Activated T-cell treated with anti-CD3 and anti-CD28 coated beads, Interleukin-2, amount 50 U/mL, for 4 hours (primary cell): Measurements from ENCODE around the gene ARSD. TPM values are rescaled to one million over a fixed set of nuclear protein-coding genes. Genes with fewer than 3 reads are reported as not detected.
"Not testable (repeated sequence)": the region's sequence is repeated elsewhere in the genome, so short reads cannot be mapped to it uniquely, and the experiment has no call there.

Source experiments
- ATAC-seq, 2 donors: fragments of 200-7000 bp; cut with Tn5 transposase; one replicate each; pipeline ENCODE4 v1.10.0; 2021
- DNase-seq: peaks from one replicate; pipeline ENCODE4 v3.0.0-alpha.2; 2020
- H3K27me3 Mint-ChIP-seq: one replicate; pipeline ENCODE4 v1.8.0; 2021; ENCODE audit warnings: low read depth, mixed read lengths
- H3K36me3 Mint-ChIP-seq: one replicate; pipeline ENCODE4 v1.8.0; 2022; ENCODE audit warnings: mixed read lengths; ENCODE audit not compliant: insufficient read depth
- H3K4me1 Mint-ChIP-seq: one replicate; pipeline ENCODE4 v1.8.0; 2021; ENCODE audit warnings: low read depth, mixed read lengths
- H3K4me3 Mint-ChIP-seq: one replicate; pipeline ENCODE4 v1.8.0; 2021; ENCODE audit warnings: mild to moderate bottlenecking, moderate library complexity, mixed read lengths
- H3K9me3 Mint-ChIP-seq: one replicate; pipeline ENCODE4 v1.8.0; 2021; ENCODE audit warnings: mixed read lengths
- total RNA-seq, 3 donors: library from RNA; stranded (reverse); gene quantifications; one replicate each; pipeline ENCODE4 v1.2.1, GENCODE V29; 2021

ARSD gene
- total RNA-seq, 3 donors from 2014 or later, result 0.61 to 1.0 (median 0.73) TPM

GRCh38 chrX:2921193-2921592 lies 7.9 kb downstream of the ARSD start:
- Mint-ChIP-seq H3K27me3 (no peaks in the 10 kb centered on the region), H3K9me3 (peaks cover 4% of the 10 kb centered on the region), H3K4me1 (no peaks in the 10 kb centered on the region), H3K36me3 (no peaks in the 10 kb centered on the region), H3K4me3 (no peak overlapping the region)
- DNase-seq, result no peak
- no peak for ATAC-seq

DNA sequence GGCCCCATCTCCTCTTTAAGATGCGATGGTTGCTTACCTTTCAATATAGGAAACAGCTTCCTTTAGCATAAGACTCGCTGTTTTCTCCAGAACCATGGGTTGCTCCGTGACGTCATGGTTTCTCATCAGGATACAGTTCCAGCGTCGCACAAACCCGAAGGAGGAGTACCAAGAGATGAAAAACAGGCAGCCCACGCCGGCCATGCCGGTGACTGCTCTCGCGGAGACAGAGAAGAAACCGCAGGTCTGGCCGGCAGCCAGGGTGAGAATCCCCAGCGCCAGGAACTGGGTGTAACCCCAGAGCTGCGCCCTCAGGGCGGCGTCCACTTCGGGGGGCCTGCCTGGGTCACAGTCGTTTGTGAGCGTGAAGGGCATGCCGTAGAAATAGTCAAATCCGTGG lies 11.4 kb downstream of the ARSD start:
- peaks cover 4% of the 10 kb centered on the region for H3K9me3 Mint-ChIP-seq

GRCh38 chrX:2913118-2913517 lies 16.0 kb downstream of the ARSD start:
- ATAC-seq (no peak), DNase-seq (no peak)
- Mint-ChIP-seq H3K9me3 (peaks cover 4% of the 10 kb centered on the region), H3K4me1 (no peaks in the 10 kb centered on the region), H3K36me3 (no peaks in the 10 kb centered on the region), H3K27me3 (no peaks in the 10 kb centered on the region), H3K4me3 (no peak overlapping the region)

More for the DNA sequence above, 11.4 kb downstream of the ARSD start:
- no peaks in the 10 kb centered on the region for H3K36me3 Mint-ChIP-seq
- ATAC-seq (no peak), DNase-seq (no peak)
- H3K4me1 Mint-ChIP-seq, result no peaks in the 10 kb centered on the region
- no peak overlapping the region for H3K4me3 Mint-ChIP-seq
- H3K27me3 Mint-ChIP-seq, result no peaks in the 10 kb centered on the region

- Mint-ChIP-seq H3K36me3 (no peaks in the 10 kb centered on the region), H3K27me3 (no peaks in the 10 kb centered on the region), H3K9me3 (peaks cover 4% of the 10 kb centered on the region), H3K4me1 (no peaks in the 10 kb centered on the region), H3K4me3 (no peak overlapping the region)
- DNase-seq (no peak), ATAC-seq (no peak)
Observed at GRCh38 chrX:2910109-2910508, 19.0 kb downstream of the ARSD start.

- DNase-seq, result no peak
- Mint-ChIP-seq H3K27me3 (no peaks in the 10 kb centered on the region), H3K4me1 (no peaks in the 10 kb centered on the region), H3K9me3 (peaks cover 4% of the 10 kb centered on the region), H3K36me3 (no peaks in the 10 kb centered on the region), H3K4me3 (no peak overlapping the region)
- ATAC-seq, result no peak
Observed at GRCh38 chrX:2908125-2908685, 20.9 kb downstream of the ARSD start.

GRCh38 chrX:2907295-2907694 lies 21.8 kb downstream of the ARSD start:
- ATAC-seq (no peak), DNase-seq (no peak)
- no peak overlapping the region for H3K4me3 Mint-ChIP-seq
- H3K9me3 Mint-ChIP-seq, result peaks cover 8% of the 10 kb centered on the region
- no peaks in the 10 kb centered on the region for H3K4me1 Mint-ChIP-seq
- H3K27me3 Mint-ChIP-seq, result no peaks in the 10 kb centered on the region
- H3K36me3 Mint-ChIP-seq, result no peaks in the 10 kb centered on the region

DNA sequence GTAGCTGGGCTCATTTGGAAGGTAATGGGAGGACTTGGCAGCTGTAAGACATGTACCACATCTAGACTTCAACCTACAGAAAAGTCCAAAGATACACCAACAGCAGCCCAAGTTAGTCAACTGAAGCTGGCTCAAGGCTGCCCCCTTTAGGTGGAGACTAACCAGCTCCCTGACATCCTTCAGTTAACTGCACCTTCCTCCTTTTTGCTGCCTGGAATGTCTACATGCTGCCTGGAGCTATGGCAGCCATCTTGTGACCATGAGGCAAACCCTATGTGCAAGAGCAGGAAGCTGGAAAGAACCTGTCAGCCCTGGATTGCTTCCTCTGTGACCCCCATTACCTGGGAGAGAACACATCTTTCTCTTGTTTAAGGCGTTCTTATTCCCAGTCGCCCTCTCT lies 25.8 kb downstream of the ARSD start:
- H3K27me3 Mint-ChIP-seq, result no peaks in the 10 kb centered on the region
- H3K4me3 Mint-ChIP-seq, result no peak overlapping the region
- H3K4me1 Mint-ChIP-seq, result peaks cover 3% of the 10 kb centered on the region
- H3K36me3 Mint-ChIP-seq, result no peaks in the 10 kb centered on the region
- DNase-seq (no peak), ATAC-seq (no peak)
- H3K9me3 Mint-ChIP-seq, result peaks cover 8% of the 10 kb centered on the region

DNA sequence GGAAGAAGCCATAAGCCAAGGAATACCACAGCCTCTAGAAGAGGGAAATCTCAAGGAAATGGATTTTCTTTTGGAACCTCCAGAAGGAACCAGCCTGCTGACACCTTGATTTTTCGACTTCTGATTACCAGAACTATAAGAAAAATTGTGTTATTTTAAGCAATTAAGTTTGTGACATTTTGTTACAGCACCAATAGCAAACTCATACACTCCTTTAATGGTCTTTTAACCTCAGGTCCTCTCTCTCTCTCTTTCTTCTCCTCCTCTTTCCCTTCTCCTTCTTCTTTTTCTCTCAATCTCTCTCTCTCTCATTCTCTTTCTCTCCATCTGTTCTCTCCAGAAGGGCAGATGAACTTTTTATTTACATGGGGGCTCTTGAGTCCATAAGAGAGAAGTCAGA lies 26.3 kb downstream of the ARSD start:
- no peak for ATAC-seq
- no peaks in the 10 kb centered on the region for H3K27me3 Mint-ChIP-seq
- DNase-seq, result no peak
- no peaks in the 10 kb centered on the region for H3K36me3 Mint-ChIP-seq
- peaks cover 4% of the 10 kb centered on the region for H3K9me3 Mint-ChIP-seq
- no peak overlapping the region for H3K4me3 Mint-ChIP-seq
- H3K4me1 Mint-ChIP-seq, result peaks cover 4% of the 10 kb centered on the region

GRCh38 chrX:2901367-2902036 lies 27.6 kb downstream of the ARSD start:
- ATAC-seq (no peak), DNase-seq (no peak)
- H3K9me3 Mint-ChIP-seq, result peaks cover 3% of the 10 kb centered on the region
- H3K36me3 Mint-ChIP-seq, result no peaks in the 10 kb centered on the region
- H3K4me1 Mint-ChIP-seq, result peaks cover 5% of the 10 kb centered on the region
- H3K27me3 Mint-ChIP-seq, result no peaks in the 10 kb centered on the region
- no peak overlapping the region for H3K4me3 Mint-ChIP-seq

DNA sequence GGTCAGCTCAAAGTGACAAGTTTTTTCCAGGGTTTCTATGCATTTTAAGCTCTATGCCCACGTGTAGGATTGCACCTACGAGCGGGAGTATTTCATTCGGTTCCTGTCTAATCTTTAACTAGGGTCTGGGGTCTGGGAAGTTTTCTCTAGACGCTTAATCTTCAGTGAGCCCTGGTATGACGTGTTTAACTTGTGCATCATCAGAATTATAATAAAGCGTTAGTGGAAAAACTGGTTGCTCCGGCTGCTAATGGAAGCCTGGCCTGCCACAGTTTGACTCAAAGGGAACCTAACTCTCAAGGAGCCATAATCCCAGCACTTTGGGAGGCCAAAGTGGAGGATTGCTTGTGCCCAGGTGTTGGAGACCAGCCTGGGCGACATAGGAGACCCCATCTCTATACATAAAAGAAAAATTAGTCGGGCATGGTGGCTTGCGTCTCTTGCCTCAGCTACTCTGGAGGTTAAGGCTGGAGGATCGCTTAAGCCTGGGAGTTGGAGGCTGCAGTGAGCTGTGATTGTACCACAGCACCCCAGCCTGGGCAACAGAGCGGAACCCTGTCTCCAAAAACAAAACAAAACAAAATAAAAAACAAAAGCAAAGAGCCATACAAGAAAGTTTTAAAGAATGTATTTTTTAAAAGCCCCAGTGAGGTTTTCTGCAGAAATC lies 30.2 kb downstream of the ARSD start:
- H3K9me3 Mint-ChIP-seq, result peaks cover 3% of the 10 kb centered on the region
- H3K36me3 Mint-ChIP-seq, result no peaks in the 10 kb centered on the region
- H3K27me3 Mint-ChIP-seq, result no peaks in the 10 kb centered on the region
- no peak overlapping the region for H3K4me3 Mint-ChIP-seq
- H3K4me1 Mint-ChIP-seq, result peaks cover 5% of the 10 kb centered on the region
- ATAC-seq (no peak), DNase-seq (no peak)

- peak overlapping the region; percentile 16 for H3K4me3 Mint-ChIP-seq
- not testable (repeated sequence) for H3K36me3 Mint-ChIP-seq, H3K27me3 Mint-ChIP-seq, H3K4me1 Mint-ChIP-seq, DNase-seq, H3K9me3 Mint-ChIP-seq
- peak; percentile 10 to 32 for ATAC-seq
Observed at GRCh38 chrX:2897690-2898623, 31.2 kb downstream of the ARSD start.

DNA sequence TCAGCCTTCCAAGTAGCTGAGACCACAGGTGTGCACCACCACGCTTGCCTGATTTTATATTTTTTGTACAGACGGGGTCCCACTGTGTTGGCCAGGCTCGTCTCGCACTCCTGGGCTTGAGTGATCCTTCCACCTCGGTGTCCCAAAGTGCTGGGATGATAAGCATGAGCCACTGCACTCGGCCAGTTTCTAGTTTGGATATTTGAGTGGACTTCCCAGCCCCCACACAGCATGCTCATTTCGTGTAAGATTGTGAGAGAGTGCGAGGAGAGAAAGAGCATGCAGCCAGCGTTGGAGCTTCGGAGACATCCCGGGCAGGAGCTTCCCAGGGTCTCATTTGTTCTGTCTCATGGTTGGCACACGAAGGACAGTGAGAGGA lies 31.8 kb downstream of the ARSD start:
- no peak overlapping the region for H3K4me3 Mint-ChIP-seq
- H3K4me1 Mint-ChIP-seq, result peaks cover 5% of the 10 kb centered on the region
- H3K27me3 Mint-ChIP-seq, result no peaks in the 10 kb centered on the region

GRCh38 chrX:2894885-2895292 lies 34.2 kb downstream of the ARSD start:
- Mint-ChIP-seq H3K27me3 (no peaks in the 10 kb centered on the region), H3K4me1 (peaks cover 5% of the 10 kb centered on the region), H3K9me3 (no peaks in the 10 kb centered on the region), H3K4me3 (no peak overlapping the region), H3K36me3 (no peaks in the 10 kb centered on the region)
- ATAC-seq (no peak), DNase-seq (no peak)

More for the DNA sequence above, 31.8 kb downstream of the ARSD start:
- DNase-seq (no peak), ATAC-seq (no peak)
- no peaks in the 10 kb centered on the region for H3K9me3 Mint-ChIP-seq
- no peaks in the 10 kb centered on the region for H3K36me3 Mint-ChIP-seq

DNA sequence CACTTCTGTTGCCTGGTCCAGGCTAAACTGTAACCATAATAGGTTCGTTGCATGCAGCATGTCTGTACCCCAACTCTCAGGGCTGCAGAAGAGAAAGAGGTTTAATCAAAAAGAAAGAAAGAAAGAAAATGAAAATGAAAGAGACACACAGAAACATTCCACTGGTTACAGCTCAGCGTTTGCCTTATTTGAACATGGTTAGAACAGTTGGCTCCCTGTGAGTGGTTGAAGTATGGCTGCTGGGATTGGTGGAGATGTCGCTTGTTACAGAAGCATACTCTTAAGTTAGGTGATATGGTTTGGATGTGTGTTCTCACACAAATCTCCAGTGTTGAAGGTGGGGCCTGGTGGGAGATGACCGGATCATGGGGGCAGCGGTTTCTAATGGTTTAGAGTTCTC lies 36.3 kb downstream of the ARSD start:
- Mint-ChIP-seq H3K36me3 (no peaks in the 10 kb centered on the region), H3K4me1 (peaks cover 7% of the 10 kb centered on the region), H3K4me3 (no peak overlapping the region), H3K27me3 (peaks cover 1% of the 10 kb centered on the region), H3K9me3 (no peaks in the 10 kb centered on the region)
- DNase-seq, result no peak
- ATAC-seq, result no peak
